ENCODE measurements around the gene ATF7.

ATF7 gene

DNA sequence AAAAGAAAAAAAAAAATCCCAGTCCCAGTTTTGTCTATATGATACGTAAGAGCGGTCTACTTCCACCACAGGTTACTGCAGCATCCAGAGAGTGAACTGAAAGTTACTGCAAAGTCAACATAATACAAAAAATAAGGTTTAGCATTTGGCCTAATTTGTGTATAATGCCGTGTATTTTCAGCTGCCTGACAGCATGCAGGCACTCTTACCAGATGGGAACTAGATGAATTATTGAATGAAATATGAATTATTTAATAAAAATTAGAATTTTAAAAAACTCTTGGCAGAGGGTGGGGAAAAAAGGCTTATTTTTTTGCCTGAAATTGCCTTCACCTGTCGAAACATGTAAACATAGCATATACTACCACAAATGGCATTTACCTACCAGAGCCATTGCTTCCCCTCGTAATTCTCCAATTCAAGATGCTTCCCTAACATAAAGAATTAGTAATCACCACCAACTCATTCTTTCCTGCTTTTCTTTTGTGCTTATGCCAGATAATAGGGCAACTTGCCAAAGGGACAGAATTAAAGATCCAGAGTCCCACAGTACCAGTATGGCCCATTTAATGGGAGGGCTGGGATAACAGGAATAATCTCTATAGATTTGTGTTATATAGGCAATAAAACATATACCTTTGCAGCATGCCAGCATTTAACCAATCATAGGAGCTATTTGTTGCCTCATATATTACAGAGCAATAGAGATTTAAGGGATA lies 31.1 kb downstream of the ATF7 start (continued):
- peak; percentile 94 for TF ChIP-seq ZNF692 (tag by site-specific recombination; IDR thresholded peaks at IDR 0.05)
- TF ChIP-seq ZNF664 (tag by site-specific recombination; IDR thresholded peaks at IDR 0.05): no peak
- no peak for TF ChIP-seq ZNF792 (tag by site-specific recombination; IDR thresholded peaks at IDR 0.05)
- TF ChIP-seq, protein P1, sequence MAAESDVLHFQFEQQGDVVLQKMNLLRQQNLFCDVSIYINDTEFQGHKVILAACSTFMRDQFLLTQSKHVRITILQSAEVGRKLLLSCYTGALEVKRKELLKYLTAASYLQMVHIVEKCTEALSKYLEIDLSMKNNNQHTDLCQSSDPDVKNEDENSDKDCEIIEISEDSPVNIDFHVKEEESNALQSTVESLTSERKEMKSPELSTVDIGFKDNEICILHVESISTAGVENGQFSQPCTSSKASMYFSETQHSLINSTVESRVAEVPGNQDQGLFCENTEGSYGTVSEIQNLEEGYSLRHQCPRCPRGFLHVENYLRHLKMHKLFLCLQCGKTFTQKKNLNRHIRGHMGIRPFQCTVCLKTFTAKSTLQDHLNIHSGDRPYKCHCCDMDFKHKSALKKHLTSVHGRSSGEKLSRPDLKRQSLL (tag by site-specific recombination; IDR thresholded peaks at IDR 0.05): no peak
- no peak for TF ChIP-seq SETDB1 (IDR thresholded peaks at IDR 0.05; ENCODE audit: insufficient read length, low read length)
- TF ChIP-seq, protein P2, sequence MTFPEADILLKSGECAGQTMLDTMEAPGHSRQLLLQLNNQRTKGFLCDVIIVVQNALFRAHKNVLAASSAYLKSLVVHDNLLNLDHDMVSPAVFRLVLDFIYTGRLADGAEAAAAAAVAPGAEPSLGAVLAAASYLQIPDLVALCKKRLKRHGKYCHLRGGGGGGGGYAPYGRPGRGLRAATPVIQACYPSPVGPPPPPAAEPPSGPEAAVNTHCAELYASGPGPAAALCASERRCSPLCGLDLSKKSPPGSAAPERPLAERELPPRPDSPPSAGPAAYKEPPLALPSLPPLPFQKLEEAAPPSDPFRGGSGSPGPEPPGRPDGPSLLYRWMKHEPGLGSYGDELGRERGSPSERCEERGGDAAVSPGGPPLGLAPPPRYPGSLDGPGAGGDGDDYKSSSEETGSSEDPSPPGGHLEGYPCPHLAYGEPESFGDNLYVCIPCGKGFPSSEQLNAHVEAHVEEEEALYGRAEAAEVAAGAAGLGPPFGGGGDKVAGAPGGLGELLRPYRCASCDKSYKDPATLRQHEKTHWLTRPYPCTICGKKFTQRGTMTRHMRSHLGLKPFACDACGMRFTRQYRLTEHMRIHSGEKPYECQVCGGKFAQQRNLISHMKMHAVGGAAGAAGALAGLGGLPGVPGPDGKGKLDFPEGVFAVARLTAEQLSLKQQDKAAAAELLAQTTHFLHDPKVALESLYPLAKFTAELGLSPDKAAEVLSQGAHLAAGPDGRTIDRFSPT (tag by site-specific recombination; IDR thresholded peaks at IDR 0.05): no peak
- no peak for TF ChIP-seq ZNF341 (tag by site-specific recombination; IDR thresholded peaks at IDR 0.05; ENCODE audit: low read depth)
- TF ChIP-seq SCRT1 (tag by site-specific recombination; IDR thresholded peaks at IDR 0.05; ENCODE audit: borderline replicate concordance): no peak
- TF ChIP-seq, protein P3, sequence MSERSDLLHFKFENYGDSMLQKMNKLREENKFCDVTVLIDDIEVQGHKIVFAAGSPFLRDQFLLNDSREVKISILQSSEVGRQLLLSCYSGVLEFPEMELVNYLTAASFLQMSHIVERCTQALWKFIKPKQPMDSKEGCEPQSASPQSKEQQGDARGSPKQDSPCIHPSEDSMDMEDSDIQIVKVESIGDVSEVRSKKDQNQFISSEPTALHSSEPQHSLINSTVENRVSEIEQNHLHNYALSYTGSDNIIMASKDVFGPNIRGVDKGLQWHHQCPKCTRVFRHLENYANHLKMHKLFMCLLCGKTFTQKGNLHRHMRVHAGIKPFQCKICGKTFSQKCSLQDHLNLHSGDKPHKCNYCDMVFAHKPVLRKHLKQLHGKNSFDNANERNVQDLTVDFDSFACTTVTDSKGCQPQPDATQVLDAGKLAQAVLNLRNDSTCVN (tag by site-specific recombination; optimal IDR thresholded peaks at IDR 0.05): peak; percentile 2
- no peak for TF ChIP-seq ZNF433 (tag by site-specific recombination; IDR thresholded peaks at IDR 0.05; ENCODE audit: low read depth)
- no peak for TF ChIP-seq ZBTB44 (tag by site-specific recombination; IDR thresholded peaks at IDR 0.05)
- no peak for TF ChIP-seq HOXC10 (CRISPR knock-in tag; IDR thresholded peaks at IDR 0.05)
- TF ChIP-seq ZNF354C (tag by site-specific recombination; IDR thresholded peaks at IDR 0.05; ENCODE audit: borderline replicate concordance, low read depth): no peak
- no peak for TF ChIP-seq ZNF677 (tag by site-specific recombination; IDR thresholded peaks at IDR 0.05)
- no peak for TF ChIP-seq PRDM2 (tag by site-specific recombination; IDR thresholded peaks at IDR 0.05; ENCODE audit: borderline replicate concordance)
- no peak for TF ChIP-seq WT1 (tag by site-specific recombination; IDR thresholded peaks at IDR 0.05)
- no peak for TF ChIP-seq ZNF704 (tag by site-specific recombination; IDR thresholded peaks at IDR 0.05)
- no peak for TF ChIP-seq ZEB2 (tag by site-specific recombination; IDR thresholded peaks at IDR 0.05)
- TF ChIP-seq EGR2 (tag by site-specific recombination; IDR thresholded peaks at IDR 0.05; ENCODE audit: low read depth): no peak

All from HEK293 (cell line).